ENCODE measurements around the gene DDX10.

DDX10 gene

GRCh38 chr11:108915666-108916065 lies 250.8 kb downstream of the DDX10 start:
- DNase-seq (ENCODE audit: low read depth in 1 of 2, low spot score in 1 of 2), result no peak
- H3K27ac ChIP-seq (replicated peaks), result no peak overlapping the region

GRCh38 chr11:108916290-108916689 lies 251.4 kb downstream of the DDX10 start:
- no peak for DNase-seq (ENCODE audit: low read depth in 1 of 2, low spot score in 1 of 2)
- no peaks in the 10 kb centered on the region for H3K27me3 ChIP-seq (ENCODE audit: insufficient read depth, poor library complexity, severe bottlenecking)
- no peak for TF ChIP-seq POLR2AphosphoS5 (IDR thresholded peaks at IDR 0.05; ENCODE audit: low read depth)
- TF ChIP-seq REST (IDR thresholded peaks at IDR 0.05; ENCODE audit: insufficient replicate concordance, low read depth), result no peak
- no peak for TF ChIP-seq GABPA (IDR thresholded peaks at IDR 0.05; ENCODE audit: low read depth)
- TF ChIP-seq CTCF (IDR thresholded peaks at IDR 0.05; ENCODE audit: insufficient read depth, low read length), result no peak
- TF ChIP-seq SPI1 (IDR thresholded peaks at IDR 0.05; ENCODE audit: borderline replicate concordance, low read depth), result no peak

More at GRCh38 chr11:108915666-108916065, 250.8 kb downstream of the DDX10 start:
- no peak overlapping the region for H3K4me3 ChIP-seq (replicated peaks; ENCODE audit: insufficient read depth, low read length)
- no peak for TF ChIP-seq REST (IDR thresholded peaks at IDR 0.05; ENCODE audit: insufficient replicate concordance, low read depth)
- no peak for TF ChIP-seq CTCF (IDR thresholded peaks at IDR 0.05; ENCODE audit: insufficient read depth, low read length)
- TF ChIP-seq SPI1 (IDR thresholded peaks at IDR 0.05; ENCODE audit: borderline replicate concordance, low read depth), result no peak
- TF ChIP-seq GABPA (IDR thresholded peaks at IDR 0.05; ENCODE audit: low read depth), result no peak
- no peak for TF ChIP-seq POLR2AphosphoS5 (IDR thresholded peaks at IDR 0.05; ENCODE audit: low read depth)
- no peaks in the 10 kb centered on the region for H3K27me3 ChIP-seq (ENCODE audit: insufficient read depth, poor library complexity, severe bottlenecking)

GRCh38 chr11:108916935-108917334 lies 252.1 kb downstream of the DDX10 start:
- TF ChIP-seq GABPA (IDR thresholded peaks at IDR 0.05; ENCODE audit: low read depth), result no peak
- no peak for TF ChIP-seq SPI1 (IDR thresholded peaks at IDR 0.05; ENCODE audit: borderline replicate concordance, low read depth)
- no peak for TF ChIP-seq POLR2AphosphoS5 (IDR thresholded peaks at IDR 0.05; ENCODE audit: low read depth)
- TF ChIP-seq REST (IDR thresholded peaks at IDR 0.05; ENCODE audit: insufficient replicate concordance, low read depth), result no peak
- TF ChIP-seq CTCF (IDR thresholded peaks at IDR 0.05; ENCODE audit: insufficient read depth, low read length), result no peak
- no peak for DNase-seq (ENCODE audit: low read depth in 1 of 2, low spot score in 1 of 2)
- Histone ChIP-seq H3K4me3 (replicated peaks; ENCODE audit: insufficient read depth, low read length) (no peak overlapping the region), H3K27me3 (ENCODE audit: insufficient read depth, poor library complexity, severe bottlenecking) (no peaks in the 10 kb centered on the region), H3K27ac (replicated peaks) (no peak overlapping the region)

More at GRCh38 chr11:108916290-108916689, 251.4 kb downstream of the DDX10 start:
- Histone ChIP-seq H3K4me3 (replicated peaks; ENCODE audit: insufficient read depth, low read length) (no peak overlapping the region), H3K27ac (replicated peaks) (no peak overlapping the region)

Measured in HL-60 (cell line).